ENCODE results near the gene KCNN3.

GRCh38 chr1:154849645-154850131 is 20.4 kb downstream of the KCNN3 start:
- no peak for TF ChIP-seq POLR2AphosphoS5 (IDR thresholded peaks at IDR 0.05)
- TF ChIP-seq CTCF (IDR thresholded peaks at IDR 0.05), result no peak
